ENCODE results near the gene WNT10A.
"Not testable (repeated sequence)": the region's sequence is repeated elsewhere in the genome, so short reads cannot be mapped to it uniquely, and the experiment has no call there.

Gene WNT10A

DNA sequence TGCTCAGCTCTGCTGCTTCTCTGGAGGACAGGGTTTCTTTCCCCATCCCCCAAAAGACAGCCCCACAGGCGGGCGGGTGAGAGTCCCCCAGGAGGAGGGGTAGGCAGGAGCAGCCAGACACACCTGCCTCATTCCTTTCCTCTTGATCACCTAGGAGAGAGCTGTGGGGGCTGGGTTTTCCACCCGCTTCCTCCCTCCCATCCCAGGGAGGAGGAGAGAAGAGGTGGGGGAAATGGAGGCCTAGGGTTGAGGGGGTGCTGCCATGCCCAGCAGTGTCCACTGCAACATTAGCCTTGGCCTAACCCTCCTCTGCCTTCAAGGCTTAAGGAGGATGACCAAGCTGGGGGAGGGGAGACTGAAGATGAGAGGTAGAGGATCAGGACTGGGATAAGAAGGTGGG, 14.7 kb downstream of the WNT10A start:
- no peak for DNase-seq

DNA sequence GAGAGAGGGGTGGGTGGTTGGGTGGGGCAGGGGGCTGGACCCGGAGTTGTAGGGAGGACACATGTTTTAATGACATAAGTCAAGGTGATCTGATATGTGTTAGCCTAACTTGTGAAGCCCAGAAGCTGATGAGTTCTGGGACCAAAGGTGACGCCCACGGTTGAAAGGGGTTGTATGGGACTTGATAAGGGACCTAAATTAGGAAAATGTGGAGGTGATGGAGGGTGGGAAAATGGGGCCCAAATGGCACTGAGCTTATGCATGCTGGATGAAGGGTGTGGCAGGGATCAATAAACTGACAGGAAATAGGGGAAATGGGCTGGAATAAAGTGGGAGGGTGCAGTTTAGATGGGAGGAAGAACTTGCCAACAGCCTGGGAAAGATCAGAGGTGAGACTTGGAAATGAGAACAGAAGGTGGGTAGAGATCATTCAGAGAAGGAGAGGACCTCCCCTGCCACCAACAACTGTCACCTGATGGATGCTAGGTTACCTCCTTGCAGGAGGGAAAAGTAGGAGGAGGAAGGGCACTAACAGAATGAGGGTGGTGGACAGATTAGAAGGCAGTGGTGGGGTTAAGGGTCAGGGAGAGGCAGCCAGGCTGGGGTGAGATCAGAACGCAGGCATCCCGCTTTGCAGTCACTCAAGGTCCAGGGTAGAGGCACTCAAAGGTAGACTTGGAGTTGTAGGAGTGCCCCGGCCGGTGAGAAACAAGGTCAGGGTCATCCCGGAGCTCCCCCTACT, 15.3 kb downstream of the WNT10A start:
- no peak for DNase-seq

DNA sequence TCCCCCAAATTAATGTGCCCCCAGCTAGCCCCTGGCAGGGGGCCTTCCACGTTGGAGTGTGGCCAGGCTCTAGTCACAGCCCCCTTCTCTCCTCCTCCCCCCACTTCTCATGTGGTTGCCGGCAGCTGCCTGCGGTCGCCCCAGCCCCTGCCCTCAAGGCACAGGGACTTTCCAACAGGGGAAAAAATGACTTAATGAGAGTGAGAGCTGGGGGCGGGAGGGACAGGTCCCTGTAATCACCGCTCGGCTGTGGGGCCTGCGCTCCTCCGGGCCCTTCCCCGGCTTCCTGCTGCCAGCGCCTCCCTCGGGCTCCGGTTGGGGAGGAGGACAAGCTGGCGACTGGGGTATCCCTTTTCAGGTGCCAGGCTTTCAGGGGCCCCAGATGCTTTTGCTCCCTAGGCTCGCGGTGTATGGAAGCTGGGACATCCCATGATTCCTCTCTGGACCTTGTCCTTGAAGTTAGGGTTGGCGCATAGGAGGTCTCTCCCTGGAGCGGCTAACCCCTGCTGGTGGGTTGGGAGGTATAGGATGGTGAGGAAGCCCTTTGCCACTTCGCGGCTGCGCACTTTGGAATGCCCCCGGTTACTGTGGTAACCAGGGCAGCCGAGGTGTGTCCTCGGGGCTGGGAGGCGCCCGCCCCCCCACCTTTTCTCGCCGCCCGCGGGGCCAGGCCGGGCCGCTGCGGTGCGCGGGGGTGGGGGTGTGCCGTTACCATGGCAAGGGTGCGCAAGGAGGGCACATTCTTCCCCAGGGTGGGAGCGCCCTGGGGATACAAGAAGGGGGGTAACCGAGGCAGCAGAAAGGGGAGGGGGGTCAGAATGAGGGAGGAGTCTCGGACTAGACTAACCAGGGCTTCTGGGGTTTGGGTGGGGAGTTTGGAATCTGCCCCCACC, 16.1 kb downstream of the WNT10A start:
- peak; percentile 91 for DNase-seq

- no peak for DNase-seq
Observed at GRCh38 chr2:218897394-218898108, 16.9 kb downstream of the WNT10A start.

DNA sequence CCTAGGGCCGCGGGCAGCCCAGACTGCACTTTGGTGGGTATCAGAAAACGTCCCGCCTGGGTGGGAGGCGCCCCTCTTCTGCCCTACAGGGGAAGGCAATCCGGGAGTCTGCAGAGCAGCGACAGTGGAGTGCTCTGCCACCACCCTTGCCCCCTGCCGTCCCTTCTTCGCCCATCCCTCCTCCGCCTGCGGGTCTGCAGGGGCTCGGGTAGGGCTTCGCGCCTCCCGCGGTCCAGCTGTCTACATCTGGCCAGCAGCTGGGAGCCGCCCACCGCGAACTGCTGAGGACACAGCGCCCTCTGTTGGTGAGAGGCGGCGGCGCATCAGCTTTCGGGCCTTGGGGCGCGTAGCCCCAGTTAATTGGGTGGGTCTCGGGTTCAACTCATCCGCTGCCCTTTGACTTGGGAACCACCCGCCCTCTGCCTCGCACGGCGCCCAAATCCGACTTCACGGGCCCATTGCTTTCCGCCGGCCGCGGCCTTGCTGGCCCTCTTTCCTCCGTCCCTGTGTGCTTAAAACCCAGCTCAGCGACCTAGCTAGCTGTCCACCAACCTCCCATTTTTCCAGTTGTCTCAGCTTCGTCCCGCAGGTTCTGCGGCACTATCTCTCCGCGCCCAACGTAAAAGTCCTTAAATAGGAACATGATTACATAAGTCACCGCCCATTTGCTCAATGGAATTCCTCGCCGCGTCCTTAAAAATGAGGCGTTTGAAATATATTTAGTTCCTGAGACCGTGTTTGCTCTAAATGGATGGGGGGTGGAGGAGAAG, 17.6 kb downstream of the WNT10A start:
- DNase-seq, result peak; percentile 87

DNA sequence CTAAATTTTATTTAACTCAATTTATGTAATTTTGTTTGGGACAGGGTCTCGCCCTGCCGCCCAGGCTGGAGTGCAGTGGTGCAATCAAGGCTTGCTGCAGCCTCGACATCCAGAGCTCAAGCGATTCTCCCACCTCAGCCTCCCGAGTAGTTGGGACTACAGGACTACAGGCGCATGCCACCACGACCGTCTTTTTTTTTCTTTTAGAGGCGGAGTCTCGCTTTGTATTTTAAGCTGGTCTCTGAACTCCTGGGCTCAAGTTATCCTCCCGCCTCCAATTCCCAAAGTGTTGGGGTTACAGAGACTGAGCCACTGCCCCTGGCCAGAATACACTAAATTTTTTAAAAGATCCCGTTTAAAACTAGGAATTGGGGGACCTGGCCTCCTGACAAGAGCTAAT, 18.5 kb downstream of the WNT10A start:
- no peak for DNase-seq

DNA sequence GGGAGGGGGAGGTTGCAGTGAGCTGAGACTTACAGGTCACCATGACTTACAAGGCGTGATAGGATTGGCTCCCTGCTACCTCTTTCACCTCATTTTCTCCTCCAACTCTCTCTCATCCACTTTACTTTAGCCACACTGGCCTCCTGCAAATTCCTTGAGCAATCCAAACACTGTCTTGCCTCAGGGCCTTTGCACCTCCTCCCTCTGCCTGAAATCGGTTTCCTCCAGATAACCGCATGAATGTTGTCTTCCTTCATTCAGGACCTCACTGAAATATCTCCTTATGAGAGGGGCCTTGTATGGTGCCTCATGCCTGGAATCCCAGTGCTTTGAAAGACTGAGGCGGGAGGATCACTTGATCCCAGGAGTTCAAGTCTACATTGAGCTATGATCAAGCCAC, 21.8 kb downstream of the WNT10A start:
- no peak for DNase-seq

GRCh38 chr2:218904176-218904575, 23.5 kb downstream of the WNT10A start:
- DNase-seq, result no peak

- DNase-seq, result peak; percentile 91
Observed at GRCh38 chr2:218908721-218909619, 28.3 kb downstream of the WNT10A start.

DNA sequence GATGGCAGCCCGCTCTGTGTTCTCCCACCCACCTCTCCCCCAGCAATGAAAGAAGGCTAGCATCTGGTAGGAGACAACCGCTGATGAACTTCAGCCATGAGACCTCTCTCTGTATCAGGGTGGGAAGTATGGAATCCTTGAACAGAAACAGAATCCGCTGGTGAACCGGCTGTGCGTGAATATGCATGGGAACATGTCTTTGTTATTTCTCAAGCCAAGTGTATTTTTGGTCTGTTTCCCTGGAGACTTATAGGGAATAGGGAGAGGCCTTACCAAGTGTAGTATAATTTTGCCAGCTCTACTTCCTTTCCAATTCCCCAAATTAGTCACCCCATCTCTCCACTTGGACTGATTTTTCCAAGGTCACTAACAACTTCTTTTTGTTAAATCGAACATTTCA, 30.1 kb downstream of the WNT10A start:
- DNase-seq, result no peak

GRCh38 chr2:218920504-218920903, 39.9 kb downstream of the WNT10A start:
- DNase-seq, result no peak

DNA sequence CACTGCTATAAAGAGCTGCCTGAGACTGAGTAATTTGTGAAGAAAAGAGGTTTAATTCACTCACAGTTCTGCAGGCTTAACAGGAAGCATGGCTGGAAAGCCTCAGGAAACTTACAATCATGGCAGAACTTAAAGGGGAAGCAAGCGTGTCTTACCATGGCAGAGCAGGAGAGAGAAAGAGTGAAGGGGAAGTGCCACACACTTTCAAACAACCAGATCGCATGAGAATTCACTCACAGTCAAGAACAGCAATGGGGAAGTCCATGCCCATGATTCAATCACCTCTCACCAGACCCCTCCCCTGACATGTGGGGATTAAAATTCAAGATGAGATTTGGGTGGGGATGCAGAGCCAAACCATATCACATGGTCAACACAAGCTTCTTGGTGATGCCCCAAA, 44.1 kb downstream of the WNT10A start:
- no peak for DNase-seq

DNA sequence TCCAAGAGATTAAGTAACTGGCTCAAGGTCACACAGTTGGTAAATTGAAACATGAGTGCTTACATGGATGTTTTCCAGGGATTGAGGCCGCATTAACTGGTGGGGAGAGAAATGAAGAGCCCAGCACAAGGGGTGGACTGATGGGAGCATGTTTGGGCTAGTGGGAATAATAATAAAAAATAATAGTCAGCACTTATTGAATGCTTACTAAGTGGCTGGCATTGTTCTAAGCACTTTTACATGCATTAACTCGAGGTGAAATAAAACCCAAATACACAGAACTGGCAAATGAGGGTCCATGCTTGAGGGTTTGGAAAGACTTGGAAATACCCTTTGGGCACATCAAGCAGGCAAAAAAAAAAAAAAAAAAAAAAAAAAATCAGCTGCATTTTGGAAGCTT, 44.8 kb downstream of the WNT10A start:
- DNase-seq, result no peak

DNA sequence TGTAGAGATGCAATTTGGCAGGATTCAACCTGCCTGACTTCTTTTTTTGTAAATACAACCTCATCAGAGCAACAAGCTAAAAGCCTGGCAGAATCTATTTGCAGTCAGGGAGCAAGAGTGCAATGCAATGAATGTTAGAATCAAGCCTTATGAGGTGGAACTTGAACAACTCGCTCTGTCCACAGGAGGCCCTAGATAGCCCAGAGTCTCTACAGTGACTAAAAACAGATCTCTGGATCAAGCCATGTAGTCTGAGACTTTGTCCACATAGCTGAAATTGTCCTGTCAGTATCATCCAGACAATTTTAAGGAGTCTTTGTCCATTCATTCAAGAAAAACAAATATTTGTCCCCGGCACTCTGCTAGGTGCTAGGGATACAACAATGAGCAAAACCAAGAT, 46.8 kb downstream of the WNT10A start:
- DNase-seq, result no peak

GRCh38 chr2:218927876-218928275, 47.2 kb downstream of the WNT10A start:
- DNase-seq, result no peak

GRCh38 chr2:218930488-218930887, 49.8 kb downstream of the WNT10A start:
- DNase-seq, result not testable (repeated sequence)

DNA sequence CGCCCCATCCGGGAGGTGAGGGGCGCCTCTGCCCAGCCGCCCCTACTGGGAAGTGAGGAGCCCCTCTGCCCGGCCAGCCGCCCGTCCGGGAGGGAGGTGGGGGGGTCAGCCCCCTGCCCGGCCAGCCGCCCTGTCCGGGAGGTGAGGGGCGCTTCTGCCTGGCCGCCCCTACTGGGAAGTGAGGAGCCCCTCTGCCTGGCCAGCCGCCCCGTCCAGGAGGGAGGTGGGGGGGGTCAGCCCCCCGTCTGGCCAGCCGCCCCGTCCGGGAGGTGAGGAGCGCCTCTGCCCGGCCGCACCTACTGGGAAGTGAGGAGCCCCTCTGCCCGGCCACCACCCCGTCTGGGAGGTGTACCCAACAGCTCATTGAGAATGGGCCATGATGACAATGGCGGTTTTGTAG, 51.1 kb downstream of the WNT10A start:
- not testable (repeated sequence) for DNase-seq
